H9 (cell line): ENCODE results near the gene AMOTL1. TPM values are rescaled to one million over a fixed set of nuclear protein-coding genes. Genes with fewer than 3 reads are reported as not detected.

ENCODE experiments used
- DNase-seq: peaks from one replicate; pipeline ENCODE4 v3.0.0-alpha.2; 2017
- H2AFZ ChIP-seq: one replicate; pipeline ENCODE4 v1.6.1; 2013; ENCODE audit warnings: mild to moderate bottlenecking, low read length, control low read depth, moderate library complexity
- H2AK5ac ChIP-seq: 2 replicates; pipeline ENCODE4 v1.6.1; 2013; ENCODE audit warnings: low read length, control low read depth, mixed read lengths; ENCODE audit not compliant: insufficient read length
- H2BK120ac ChIP-seq: one replicate; pipeline ENCODE4 v1.6.1; 2013; ENCODE audit warnings: low read depth, mild to moderate bottlenecking, low read length, control low read depth, inconsistent platforms; ENCODE audit not compliant: poor library complexity, severe bottlenecking
- H2BK12ac ChIP-seq: 2 replicates; pipeline ENCODE4 v1.6.1; 2013; ENCODE audit warnings: low read length, control low read depth, mixed read lengths, low read depth; ENCODE audit not compliant: insufficient read length
- H2BK15ac ChIP-seq: 2 replicates; pipeline ENCODE4 v1.6.1; 2013; ENCODE audit warnings: low read depth, low read length, control low read depth
- H2BK20ac ChIP-seq: one replicate; pipeline ENCODE4 v1.6.1; 2013; ENCODE audit warnings: low read depth, mild to moderate bottlenecking, low read length, control low read depth, inconsistent platforms; ENCODE audit not compliant: poor library complexity, severe bottlenecking
- H2BK5ac ChIP-seq: 2 replicates; pipeline ENCODE4 v1.6.1; 2013; ENCODE audit warnings: low read length, control low read depth, mixed read lengths; ENCODE audit not compliant: insufficient read length
- H3K14ac ChIP-seq: 2 replicates; pipeline ENCODE4 v1.6.1; 2013; ENCODE audit warnings: low read length, control low read depth; ENCODE audit not compliant: insufficient read depth
- H3K18ac ChIP-seq: 2 replicates; pipeline ENCODE4 v1.6.1; 2013; ENCODE audit warnings: low read depth, mild to moderate bottlenecking, mixed read lengths, low read length, control low read depth; ENCODE audit not compliant: insufficient read length
- H3K23ac ChIP-seq: 2 replicates; pipeline ENCODE4 v1.6.1; 2013; ENCODE audit warnings: low read length, control low read depth, mixed read lengths, low read depth; ENCODE audit not compliant: insufficient read length
- H3K23me2 ChIP-seq: 2 replicates; pipeline ENCODE4 v1.6.1; 2013; ENCODE audit warnings: low read depth, mild to moderate bottlenecking, mixed read lengths, low read length, control low read depth; ENCODE audit not compliant: insufficient read length, poor library complexity, severe bottlenecking
- H3K27ac ChIP-seq: 2 replicates; pipeline ENCODE4 v1.5.1; 2013; ENCODE audit warnings: low read length, control low read depth, mixed read lengths, low read depth; ENCODE audit not compliant: insufficient read length
- H3K27me3 ChIP-seq: 2 replicates; pipeline ENCODE4 v1.6.1; 2013; ENCODE audit warnings: low read length, control low read depth, inconsistent platforms; ENCODE audit not compliant: insufficient read depth
- H3K4ac ChIP-seq: 2 replicates; pipeline ENCODE4 v1.6.1; 2013; ENCODE audit warnings: low read depth, mild to moderate bottlenecking, control low read depth, inconsistent platforms, low read length, moderate library complexity
- H3K4me1 ChIP-seq: 2 replicates; pipeline ENCODE4 v1.6.1; 2013; ENCODE audit warnings: low read length, control low read depth, inconsistent platforms; ENCODE audit not compliant: insufficient read depth
- H3K4me2 ChIP-seq: 2 replicates; pipeline ENCODE4 v1.6.1; 2013; ENCODE audit warnings: low read length, control low read depth, mixed read lengths; ENCODE audit not compliant: insufficient read length, insufficient read depth
- H3K56ac ChIP-seq: 2 replicates; pipeline ENCODE4 v1.6.1; 2013; ENCODE audit warnings: low read depth, mild to moderate bottlenecking, mixed read lengths, low read length, control low read depth; ENCODE audit not compliant: insufficient read length
- H3K79me1 ChIP-seq: 2 replicates; pipeline ENCODE4 v1.6.1; 2013; ENCODE audit warnings: low read depth, mild to moderate bottlenecking, moderate library complexity, low read length, control low read depth, inconsistent platforms; ENCODE audit not compliant: insufficient read depth, poor library complexity, severe bottlenecking
- H3K79me2 ChIP-seq: 2 replicates; pipeline ENCODE4 v1.6.1; 2013; ENCODE audit warnings: low read length, control low read depth, inconsistent platforms; ENCODE audit not compliant: insufficient read depth
- H3K9ac ChIP-seq: 2 replicates; pipeline ENCODE4 v1.6.1; 2013; ENCODE audit warnings: low read length, control low read depth, mixed read lengths; ENCODE audit not compliant: insufficient read length; ENCODE audit errors: extremely low read depth
- H3K9me3 ChIP-seq: one replicate; pipeline ENCODE4 v1.6.1; 2013; ENCODE audit warnings: low read depth, low read length, inconsistent platforms; ENCODE audit not compliant: control insufficient read depth
- H3T11ph ChIP-seq: one replicate; pipeline ENCODE4 v1.6.1; 2013; ENCODE audit warnings: mild to moderate bottlenecking, low read length, control low read depth, inconsistent platforms
- H4K20me1 ChIP-seq: one replicate; pipeline ENCODE4 v1.6.1; 2013; ENCODE audit not compliant: control insufficient read depth, insufficient read length, insufficient read depth
- H4K5ac ChIP-seq: 2 replicates; pipeline ENCODE4 v1.6.1; 2013; ENCODE audit warnings: low read depth, mild to moderate bottlenecking, mixed read lengths, low read length, control low read depth; ENCODE audit not compliant: insufficient read length
- H4K8ac ChIP-seq: replicated peaks from 2 replicates; pipeline ENCODE4 v1.6.1; 2013; ENCODE audit warnings: low read length, control low read depth, mixed read lengths, low read depth; ENCODE audit not compliant: insufficient read length
- H4K91ac ChIP-seq: 2 replicates; pipeline ENCODE4 v1.6.1; 2013; ENCODE audit warnings: low read depth, mild to moderate bottlenecking, moderate library complexity, mixed read lengths, low read length, control low read depth; ENCODE audit not compliant: insufficient read length
- H3K27ac Mint-ChIP-seq, 3 experiments: 2 replicates in 2 of 3; 3 replicates in 1 of 3; pipeline ENCODE4 v1.8.0; 2020 to 2021; ENCODE audit warnings: mixed read lengths in 3 of 3, mild to moderate bottlenecking in 1 of 3, moderate library complexity in 1 of 3
- H3K27me3 Mint-ChIP-seq: 2 replicates; pipeline ENCODE4 v1.8.0; 2021; ENCODE audit warnings: low read depth, mild to moderate bottlenecking, moderate library complexity, mixed read lengths
- H3K36me3 Mint-ChIP-seq, 3 experiments: 2 replicates in 2 of 3; 3 replicates in 1 of 3; pipeline ENCODE4 v1.8.0; 2020 to 2021; ENCODE audit warnings: low read depth in 3 of 3, mixed read lengths in 3 of 3; ENCODE audit not compliant: insufficient read depth in 1 of 3
- H3K4me1 Mint-ChIP-seq, 2 experiments: 2 replicates each; pipeline ENCODE4 v1.8.0; 2020; ENCODE audit warnings: mixed read lengths in 2 of 2
- H3K4me3 Mint-ChIP-seq, 2 experiments: 2 replicates in 1 of 2; 3 replicates in 1 of 2; pipeline ENCODE4 v1.8.0; 2020 to 2021; ENCODE audit warnings: mild to moderate bottlenecking in 2 of 2, mixed read lengths in 2 of 2, moderate library complexity in 1 of 2
- H3K9me3 Mint-ChIP-seq, 2 experiments: 2 replicates in 1 of 2; 3 replicates in 1 of 2; pipeline ENCODE4 v1.8.0; 2020; ENCODE audit warnings: mild to moderate bottlenecking in 2 of 2, mixed read lengths in 2 of 2, moderate library complexity in 1 of 2
- WGBS: extraction: QIAGEN DNeasy Blood & Tissue Kit; methylation state at CpG from one replicate; pipeline ENCODE4 v1.1.7; 2013; ENCODE audit warnings: missing lambda C conversion rate, low lambda C conversion rate, mixed read lengths; ENCODE audit not compliant: insufficient read length; ENCODE audit errors: extremely low coverage; 5-methylcytosine and 5-hydroxymethylcytosine counted together
- total RNA-seq: library from RNA; stranded (reverse); gene quantifications from 2 replicates; pipeline ENCODE4 v1.2.1, GENCODE V29; 2021
- TF ChIP-seq, protein P1 (sequence below): fragments of 200-600 bp; sonication (generic); conservative IDR thresholded peaks from 3 replicates; pipeline ENCODE4 v1.8.0; 2021; ENCODE audit warnings: antibody characterized with exemption, mild to moderate bottlenecking

The AMOTL1 gene
- total RNA-seq, 1 experiment from 2014 or later: 18.5 TPM

DNA sequence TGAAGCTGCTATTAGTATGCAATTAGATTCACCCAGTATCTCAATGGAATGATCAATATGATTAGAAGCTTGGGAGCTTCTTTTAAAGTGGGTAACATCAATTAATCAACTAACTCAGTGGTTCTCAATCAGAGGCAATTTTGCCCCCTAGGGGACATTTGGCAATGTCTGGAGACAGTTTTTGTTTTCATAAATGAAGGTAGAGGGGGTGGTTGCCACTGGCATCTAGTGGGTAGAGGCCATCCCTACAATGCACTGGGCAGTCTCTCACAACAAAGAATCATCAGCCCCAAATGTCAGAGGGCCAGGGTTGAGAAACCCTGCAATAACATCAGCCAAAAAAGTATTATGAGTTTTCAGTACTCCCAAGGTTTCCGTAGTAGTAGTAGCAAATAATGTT, 5.9 kb upstream of the AMOTL1 start:
- Histone ChIP-seq H2AFZ (no peak overlapping the region), H3K4me2 (no peak overlapping the region), H3K14ac (no peak overlapping the region), H3K79me1 (no peaks in the 10 kb centered on the region), H2BK15ac (no peak overlapping the region), H2BK5ac (no peak overlapping the region), H3K23me2 (no peaks in the 10 kb centered on the region), H2BK120ac (no peak overlapping the region), H2BK12ac (no peak overlapping the region), H4K8ac (no peak overlapping the region), H2BK20ac (no peak overlapping the region), H3K27ac (no peak overlapping the region), H3K4ac (no peak overlapping the region), H4K5ac (no peak overlapping the region), H3K18ac (no peak overlapping the region), H3T11ph (no peak overlapping the region), H4K91ac (no peak overlapping the region), H3K56ac (no peak overlapping the region), H4K20me1 (no peaks in the 10 kb centered on the region), H3K9ac (no peak overlapping the region), H3K9me3 (no peaks in the 10 kb centered on the region), H3K23ac (no peak overlapping the region), H3K4me1 (no peaks in the 10 kb centered on the region; the same call in 1 of the 2 replicates), H3K79me2 (no peaks in the 10 kb centered on the region), H3K27me3 (peaks cover 32% of the 10 kb centered on the region; the same call in 1 of the 2 replicates), H2AK5ac (no peak overlapping the region)
- WGBS: no CpG with 5 or more reads among the region's 1 CpG
- no peak overlapping the region for H3K27ac Mint-ChIP-seq
- peaks cover 16 to 20% of the 10 kb centered on the region in 2 experiments for H3K4me1 Mint-ChIP-seq
- no peak overlapping the region for H3K4me3 Mint-ChIP-seq
- H3K36me3 Mint-ChIP-seq: no peaks in the 10 kb centered on the region
- no peak for DNase-seq
- H3K27me3 Mint-ChIP-seq: peaks cover 24% of the 10 kb centered on the region
- TF ChIP-seq, protein P1, sequence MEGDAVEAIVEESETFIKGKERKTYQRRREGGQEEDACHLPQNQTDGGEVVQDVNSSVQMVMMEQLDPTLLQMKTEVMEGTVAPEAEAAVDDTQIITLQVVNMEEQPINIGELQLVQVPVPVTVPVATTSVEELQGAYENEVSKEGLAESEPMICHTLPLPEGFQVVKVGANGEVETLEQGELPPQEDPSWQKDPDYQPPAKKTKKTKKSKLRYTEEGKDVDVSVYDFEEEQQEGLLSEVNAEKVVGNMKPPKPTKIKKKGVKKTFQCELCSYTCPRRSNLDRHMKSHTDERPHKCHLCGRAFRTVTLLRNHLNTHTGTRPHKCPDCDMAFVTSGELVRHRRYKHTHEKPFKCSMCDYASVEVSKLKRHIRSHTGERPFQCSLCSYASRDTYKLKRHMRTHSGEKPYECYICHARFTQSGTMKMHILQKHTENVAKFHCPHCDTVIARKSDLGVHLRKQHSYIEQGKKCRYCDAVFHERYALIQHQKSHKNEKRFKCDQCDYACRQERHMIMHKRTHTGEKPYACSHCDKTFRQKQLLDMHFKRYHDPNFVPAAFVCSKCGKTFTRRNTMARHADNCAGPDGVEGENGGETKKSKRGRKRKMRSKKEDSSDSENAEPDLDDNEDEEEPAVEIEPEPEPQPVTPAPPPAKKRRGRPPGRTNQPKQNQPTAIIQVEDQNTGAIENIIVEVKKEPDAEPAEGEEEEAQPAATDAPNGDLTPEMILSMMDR: peak; percentile 54
- H3K9me3 Mint-ChIP-seq: no peaks in the 10 kb centered on the region
